HG03060 (cell line): ENCODE results near the gene LAIR1.
"Not testable (repeated sequence)": the region's sequence is repeated elsewhere in the genome, so short reads cannot be mapped to it uniquely, and the experiment has no call there.

Experiments used
- ATAC-seq: cut with Tn5 transposase; IDR thresholded peaks from one replicate; pipeline ENCODE4 v1.9.1; 2021; ENCODE audit warnings: low read depth, moderate number of reproducible peaks; ENCODE audit not compliant: unreplicated experiment

The LAIR1 gene

GRCh38 chr19:54379187-54379678, 14.5 kb upstream of the LAIR1 start:
- ATAC-seq: no peak

- no peak for ATAC-seq
Observed at GRCh38 chr19:54376610-54377285, 12.0 kb upstream of the LAIR1 start.

GRCh38 chr19:54375181-54375938, 10.6 kb upstream of the LAIR1 start:
- not testable (repeated sequence) for ATAC-seq

GRCh38 chr19:54373781-54374631, 9.3 kb upstream of the LAIR1 start:
- ATAC-seq: no peak

- ATAC-seq: not testable (repeated sequence)
Observed at GRCh38 chr19:54371453-54371852, 6.7 kb upstream of the LAIR1 start.

GRCh38 chr19:54370434-54370796, 5.7 kb upstream of the LAIR1 start:
- ATAC-seq: not testable (repeated sequence)

GRCh38 chr19:54369688-54370433, 5.1 kb upstream of the LAIR1 start:
- ATAC-seq: not testable (repeated sequence)

- ATAC-seq: no peak
Observed at GRCh38 chr19:54369082-54369687, 4.5 kb upstream of the LAIR1 start.

GRCh38 chr19:54366811-54367210, 2.1 kb upstream of the LAIR1 start:
- ATAC-seq: no peak

GRCh38 chr19:54365798-54366197, 1.1 kb upstream of the LAIR1 start:
- ATAC-seq: not testable (repeated sequence)

- not testable (repeated sequence) for ATAC-seq
Observed at GRCh38 chr19:54361680-54362422, 2.9 kb downstream of the LAIR1 start.

- not testable (repeated sequence) for ATAC-seq
Observed at GRCh38 chr19:54359149-54359820, 5.4 kb downstream of the LAIR1 start.

- ATAC-seq: no peak
Observed at GRCh38 chr19:54357381-54357780, 7.3 kb downstream of the LAIR1 start.

- ATAC-seq: no peak
Observed at GRCh38 chr19:54356444-54357056, 8.2 kb downstream of the LAIR1 start.

- no peak for ATAC-seq
Observed at GRCh38 chr19:54355675-54356074, 9.1 kb downstream of the LAIR1 start.

- ATAC-seq: no peak
Observed at GRCh38 chr19:54354761-54355160, 10.0 kb downstream of the LAIR1 start.

GRCh38 chr19:54352546-54352945, 12.2 kb downstream of the LAIR1 start:
- no peak for ATAC-seq

- no peak for ATAC-seq
Observed at GRCh38 chr19:54352041-54352440, 12.7 kb downstream of the LAIR1 start.
